ENCODE results near the gene RBM18.
A peak's percentile ranks its signal among the peaks of the same experiment; 100 is the strongest.

Gene RBM18, protein sequence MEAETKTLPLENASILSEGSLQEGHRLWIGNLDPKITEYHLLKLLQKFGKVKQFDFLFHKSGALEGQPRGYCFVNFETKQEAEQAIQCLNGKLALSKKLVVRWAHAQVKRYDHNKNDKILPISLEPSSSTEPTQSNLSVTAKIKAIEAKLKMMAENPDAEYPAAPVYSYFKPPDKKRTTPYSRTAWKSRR

DNA sequence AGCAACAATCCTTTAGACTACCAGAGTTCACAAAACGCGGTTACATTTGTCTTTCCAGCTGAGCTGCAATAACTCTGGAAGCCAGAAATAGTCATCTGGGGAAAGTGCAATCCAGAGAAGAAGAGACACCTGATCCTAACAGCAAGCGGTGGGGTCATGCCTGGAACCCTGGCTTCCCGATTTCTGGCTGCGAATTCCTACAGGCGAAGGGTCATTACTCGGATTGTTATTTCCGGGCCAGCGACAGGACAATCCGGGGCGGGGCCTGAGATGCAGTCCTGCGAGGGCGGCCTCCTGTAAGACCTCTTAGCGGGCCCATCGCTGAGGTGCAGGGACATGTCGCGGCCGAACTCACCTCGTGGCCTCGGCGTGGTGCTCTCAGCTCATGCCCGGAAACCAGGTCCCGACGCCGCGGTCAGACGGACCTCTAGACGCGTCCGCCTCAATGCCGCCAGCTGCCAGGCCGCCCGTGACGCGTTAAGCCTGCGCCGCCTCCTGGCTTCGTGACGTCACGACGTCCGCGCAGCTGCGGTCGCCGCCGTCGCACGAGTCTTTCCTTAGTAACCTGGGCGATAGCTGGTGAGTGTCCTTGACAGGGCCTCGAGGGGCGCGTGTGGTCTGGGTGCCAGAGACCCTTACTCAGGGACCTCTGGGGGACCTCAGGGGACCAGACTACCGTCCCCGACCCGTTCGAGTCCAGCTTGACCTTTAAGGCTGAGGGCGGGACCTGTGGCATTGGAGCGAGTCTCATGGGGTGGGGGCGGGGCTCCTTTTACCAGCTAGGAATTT is at the start of gene RBM18, which contains the start of gene MRRF:
TSS of gene RBM18 (minus strand) at position 481 of the 789 bp plus-strand sequence. CDS start 3,348 bp downstream, outside the sequence.
TSS of gene MRRF (plus strand) at position 523 of the 789 bp plus-strand sequence. CDS start 6,010 bp downstream, outside the sequence.
- DNase-seq (ENCODE audit: low spot score) = peak; percentile 92

- DNase-seq (ENCODE audit: low spot score) = no peak
Measured at GRCh38 chr9:122314165-122314564, 49.5 kb upstream of the RBM18 start.

GRCh38 chr9:122309861-122310260 is 45.2 kb upstream of the RBM18 start:
- no peak for DNase-seq (ENCODE audit: low spot score)

DNA sequence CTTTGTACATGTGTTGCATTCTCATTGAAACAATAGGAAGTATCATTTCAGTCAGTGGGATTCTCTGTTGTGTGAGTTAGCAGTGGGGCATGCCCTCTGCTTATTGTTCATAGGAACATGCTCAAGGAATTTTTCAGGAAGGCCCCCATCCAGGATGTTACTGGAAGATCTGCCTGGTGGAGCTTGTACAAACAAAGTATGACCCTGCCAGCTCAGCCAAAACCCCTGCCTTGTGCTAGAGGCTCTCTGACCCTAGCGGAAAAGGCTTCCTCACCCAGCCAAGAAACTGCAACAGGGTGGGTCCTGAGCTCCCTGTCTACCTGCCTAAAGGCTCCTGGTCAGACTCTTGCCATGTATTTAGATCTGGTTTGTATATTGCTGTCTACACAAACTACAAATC is 43.3 kb upstream of the RBM18 start:
- no peak for DNase-seq (ENCODE audit: low spot score)

- no peak for DNase-seq (ENCODE audit: low spot score)
Measured at GRCh38 chr9:122307061-122307460, 42.4 kb upstream of the RBM18 start.

DNA sequence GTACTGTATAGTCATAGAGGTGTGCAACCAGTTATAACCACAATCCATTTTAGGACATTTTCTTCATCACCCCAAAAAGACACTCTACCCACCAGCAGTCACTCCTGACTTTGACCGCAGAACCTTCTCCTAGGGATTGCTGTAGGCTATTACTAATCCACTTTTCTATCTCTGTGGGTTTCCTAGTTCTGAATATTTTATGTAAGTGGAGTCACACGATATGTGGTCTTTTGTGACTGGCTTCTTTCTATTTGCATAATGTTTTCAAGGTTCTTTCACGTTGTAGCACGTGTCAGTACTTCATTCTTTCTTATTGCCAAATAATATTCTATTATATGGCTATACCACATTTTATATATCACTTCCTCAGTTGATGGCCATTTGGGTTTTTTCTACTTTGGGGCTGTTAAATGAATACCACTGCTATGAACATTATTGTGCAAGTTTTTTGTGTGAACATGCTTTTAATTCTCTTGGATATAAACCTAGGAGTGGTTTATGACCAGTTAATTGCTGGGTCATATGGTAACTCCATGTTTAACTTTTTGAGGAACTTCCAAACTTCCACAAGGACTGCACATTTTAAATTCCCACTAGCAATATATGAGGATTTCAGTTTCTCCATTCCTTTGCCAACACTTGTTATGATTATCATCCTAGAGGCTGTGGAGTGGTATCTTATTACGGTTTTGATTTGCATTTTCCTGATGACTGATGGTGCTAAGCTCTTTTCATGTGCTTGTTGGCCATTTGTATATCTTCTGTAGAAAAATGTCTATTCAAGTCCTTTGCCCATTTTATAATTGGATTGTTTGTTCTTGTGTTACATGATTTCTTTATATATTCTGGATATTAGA is 37.8 kb upstream of the RBM18 start:
- no peak for DNase-seq (ENCODE audit: low spot score)

- DNase-seq (ENCODE audit: low spot score) = no peak
Measured at GRCh38 chr9:122297512-122297911, 32.9 kb upstream of the RBM18 start.

DNA sequence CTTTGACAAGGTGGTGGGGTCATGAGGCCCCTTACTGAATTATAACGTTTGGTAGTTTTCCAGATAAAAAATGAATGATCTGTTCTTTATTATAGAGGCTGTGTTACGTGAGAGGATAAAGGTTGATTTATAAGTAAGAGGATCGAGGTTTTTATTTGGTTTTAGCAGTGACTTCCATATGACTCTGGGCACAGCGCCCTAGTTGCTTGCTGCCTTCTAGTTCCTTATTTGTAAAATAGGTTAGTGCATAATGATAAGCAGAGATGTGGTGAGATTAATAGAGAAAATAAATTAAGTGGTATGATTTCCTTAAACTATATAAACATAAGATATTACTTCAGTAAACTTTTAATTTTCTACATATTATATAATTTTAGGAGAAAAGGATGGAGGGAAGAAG is 29.9 kb upstream of the RBM18 start:
- no peak for DNase-seq (ENCODE audit: low spot score)

DNA sequence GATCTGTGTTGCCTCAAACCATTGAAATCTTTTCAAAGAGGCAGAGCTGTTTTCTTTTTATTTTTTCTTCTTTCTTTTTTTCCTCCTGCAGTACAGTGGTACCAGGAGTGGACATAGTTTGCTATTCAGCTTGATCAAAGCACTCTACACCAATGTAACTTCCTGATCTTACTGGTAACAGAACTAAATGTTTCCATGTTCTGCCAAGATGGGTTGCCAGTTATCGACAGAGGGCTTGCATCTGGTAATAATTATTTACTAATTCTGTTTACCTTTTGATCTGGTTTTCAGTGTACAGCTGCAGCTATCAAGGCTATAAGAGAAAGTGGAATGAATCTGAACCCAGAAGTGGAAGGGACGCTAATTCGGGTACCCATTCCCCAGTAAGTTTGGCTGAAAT is 26.8 kb upstream of the RBM18 start:
- DNase-seq (ENCODE audit: low spot score) = no peak

- no peak for DNase-seq (ENCODE audit: low spot score)
Measured at GRCh38 chr9:122287214-122287720, 22.6 kb upstream of the RBM18 start.

DNA sequence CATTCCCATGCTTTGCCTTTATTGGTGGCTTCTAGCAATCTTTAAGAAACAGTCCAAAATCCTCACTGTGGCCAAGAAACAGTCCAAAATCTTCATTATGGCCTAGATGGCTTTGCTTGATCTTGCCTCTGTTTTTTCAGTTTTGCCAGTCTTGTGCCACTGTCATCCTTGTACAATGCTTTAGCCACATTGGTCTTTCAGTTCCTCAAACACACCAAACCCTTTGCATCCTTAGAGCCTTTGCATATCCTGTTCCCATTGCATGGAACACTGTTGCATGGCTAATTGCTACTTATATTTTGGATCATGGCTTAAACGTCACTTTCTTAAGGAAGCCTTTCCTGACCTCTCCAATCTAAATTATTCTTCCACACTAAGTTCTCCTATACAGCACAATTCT is 22.1 kb upstream of the RBM18 start:
- DNase-seq (ENCODE audit: low spot score) = no peak

- no peak for DNase-seq (ENCODE audit: low spot score)
Measured at GRCh38 chr9:122281368-122281767, 16.7 kb upstream of the RBM18 start.

- no peak for DNase-seq (ENCODE audit: low spot score)
Measured at GRCh38 chr9:122277285-122277897, 12.8 kb upstream of the RBM18 start.

GRCh38 chr9:122276096-122276495 is 11.5 kb upstream of the RBM18 start:
- no peak for DNase-seq (ENCODE audit: low spot score)

DNA sequence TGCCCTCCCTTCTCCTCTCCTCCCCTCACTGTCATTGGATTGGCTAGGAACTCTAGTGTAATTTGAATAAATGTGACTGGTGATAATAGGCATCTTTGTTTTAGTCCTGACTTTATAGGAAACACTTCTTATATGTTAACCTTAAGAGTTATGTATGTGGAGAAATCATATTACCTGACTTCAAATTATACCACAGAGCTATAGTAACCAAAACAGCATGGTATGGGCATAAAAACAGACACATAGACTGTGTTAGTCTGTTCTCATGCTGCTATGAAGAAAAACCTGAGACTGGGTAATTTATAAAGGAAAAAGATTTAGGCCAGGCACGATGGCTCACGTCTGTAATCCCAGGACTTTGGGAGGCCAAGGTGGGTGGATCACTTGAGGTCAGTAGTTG is 9.4 kb upstream of the RBM18 start:
- DNase-seq (ENCODE audit: low spot score) = no peak

- DNase-seq (ENCODE audit: low spot score) = no peak
Measured at GRCh38 chr9:122268041-122268814, 3.6 kb upstream of the RBM18 start.

- DNase-seq (ENCODE audit: low spot score) = peak; percentile 20
Measured at GRCh38 chr9:122265149-122265915, 692 bp upstream of the RBM18 start.

DNA sequence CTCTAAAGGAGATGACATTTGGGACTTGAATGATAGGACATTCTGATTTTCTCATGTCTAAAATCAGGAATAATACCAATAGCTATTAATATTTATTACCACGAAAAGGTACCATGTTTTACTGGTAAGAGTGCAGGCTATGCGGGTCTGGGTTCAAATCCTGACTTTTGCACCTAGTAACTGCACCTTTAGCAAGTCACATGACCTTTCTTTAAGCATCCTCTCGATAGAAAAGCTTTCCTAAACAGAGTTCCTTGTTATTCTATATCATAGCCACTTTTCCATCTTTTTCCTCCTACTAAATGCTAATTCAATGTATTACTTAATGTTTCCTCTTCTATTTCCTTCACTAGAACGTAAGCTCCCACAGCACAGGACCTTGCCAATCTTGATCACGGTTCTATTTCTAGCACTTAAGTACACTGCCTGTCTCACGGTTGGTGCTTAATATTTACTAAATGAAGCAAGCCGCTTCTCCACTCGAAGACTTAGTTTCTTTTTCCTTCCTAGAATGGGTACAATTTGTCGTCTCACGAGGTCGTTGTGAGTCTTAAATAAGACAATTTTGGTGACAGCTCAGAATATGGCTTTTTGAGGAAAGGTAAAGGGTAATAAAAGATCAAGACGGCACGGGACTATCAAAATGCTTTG is 816 bp downstream of the RBM18 start:
- DNase-seq (ENCODE audit: low spot score) = peak; percentile 9

GRCh38 chr9:122262073-122262472 is 2.6 kb downstream of the RBM18 start:
- DNase-seq (ENCODE audit: low spot score) = no peak

DNA sequence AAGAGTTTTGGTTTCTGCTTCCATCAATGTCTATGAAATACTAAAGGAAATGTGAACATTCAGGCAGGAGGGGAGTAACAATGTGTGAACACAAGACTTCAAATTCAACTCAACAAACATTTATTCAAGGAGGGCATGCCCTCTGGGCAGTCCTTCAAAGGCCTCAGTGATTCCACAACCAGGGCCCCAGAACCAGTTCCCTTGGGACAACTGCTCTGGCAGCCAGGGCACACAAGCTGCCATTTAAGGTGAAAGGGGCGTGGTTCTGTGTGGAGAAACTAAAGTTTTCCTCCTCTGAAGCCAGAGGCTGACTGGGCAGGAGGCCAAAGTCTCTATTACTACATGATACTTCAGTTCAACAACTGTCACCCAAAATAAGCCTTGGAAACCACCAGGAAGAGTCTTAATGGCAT is 3.2 kb downstream of the RBM18 start:
- peak; percentile 51 for DNase-seq (ENCODE audit: low spot score)
